Uterus (tissue), 2 donors: ENCODE data around the gene IGF1R.

Source experiments
- CTCF ChIP-seq, 4 experiments: fragments of 200-600 bp in 2 of 4; fragments of 450-650 bp in 2 of 4; sonication (generic) in 2 of 4; IDR thresholded peaks; one replicate each; pipeline ENCODE4 v1.5.1; 2016 to 2019; ENCODE audit warnings: antibody characterized with exemption in 4 of 4, mild to moderate bottlenecking in 2 of 4, moderate library complexity in 1 of 4
- POLR2A ChIP-seq, 2 donors: fragments of 450-650 bp; IDR thresholded peaks; one replicate each; pipeline ENCODE4 v1.6.1; 2016; ENCODE audit warnings: antibody characterized with exemption in 2 of 2, mild to moderate bottlenecking in 1 of 2, moderate library complexity in 1 of 2

GRCh38 chr15:98963444-98963843, 315.1 kb downstream of the IGF1R start:
- TF ChIP-seq CTCF (IDR thresholded peaks at IDR 0.05) (no peak), POLR2A (IDR thresholded peaks at IDR 0.05) (no peak)
